ENCODE results near the gene CCDC106.

- peak; percentile 78 for TF ChIP-seq CTCF (IDR thresholded peaks at IDR 0.05; ENCODE audit: low read length)
- TF ChIP-seq EZH2 (IDR thresholded peaks at IDR 0.05; ENCODE audit: borderline replicate concordance, low read length): no peak
Measured at GRCh38 chr19:55605637-55606470, 42.2 kb upstream of the CCDC106 start, which contains the start of gene ZNF865.
